KMS-11 (cell line): ENCODE data around the gene TMEM150C.
"Not testable (repeated sequence)": the region's sequence is repeated elsewhere in the genome, so short reads cannot be mapped to it uniquely, and the experiment has no call there.

Experiments used
- H2AFZ ChIP-seq: fragments of 200-600 bp; sonication (generic); 2 replicates; pipeline ENCODE4 v1.6.1; 2016; ENCODE audit warnings: antibody characterized with exemption, mixed run types, low read depth
- H3K27ac ChIP-seq: fragments of 200-600 bp; sonication (generic); 2 replicates; pipeline ENCODE4 v1.6.1; 2016; ENCODE audit warnings: mild to moderate bottlenecking, mixed run types
- H3K27me3 ChIP-seq: fragments of 200-600 bp; sonication (generic); 2 replicates; pipeline ENCODE4 v1.6.1; 2017; ENCODE audit warnings: mild to moderate bottlenecking, low read depth, mixed run types, moderate library complexity; ENCODE audit not compliant: insufficient read depth
- H3K36me3 ChIP-seq: fragments of 200-600 bp; sonication (generic); 2 replicates; pipeline ENCODE4 v1.6.1; 2017; ENCODE audit warnings: mild to moderate bottlenecking, mixed run types; ENCODE audit not compliant: insufficient read depth
- H3K4me1 ChIP-seq: fragments of 200-600 bp; sonication (generic); 2 replicates; pipeline ENCODE4 v1.6.1; 2016; ENCODE audit warnings: mild to moderate bottlenecking, low read depth, mixed run types; ENCODE audit not compliant: poor library complexity, severe bottlenecking
- H3K4me2 ChIP-seq: fragments of 200-600 bp; sonication (generic); 2 replicates; pipeline ENCODE4 v1.7.0; 2016; ENCODE audit warnings: mild to moderate bottlenecking, mixed run types
- H3K4me3 ChIP-seq: fragments of 200-600 bp; sonication (generic); IDR thresholded peaks from 2 replicates; pipeline ENCODE4 v1.6.1; 2017; ENCODE audit warnings: low read depth, low read length, mixed read lengths; ENCODE audit not compliant: insufficient read depth
- H3K79me2 ChIP-seq: fragments of 200-600 bp; sonication (generic); 2 replicates; pipeline ENCODE4 v1.6.1; 2016; ENCODE audit warnings: low read depth, mixed run types; ENCODE audit not compliant: insufficient read depth
- H3K9ac ChIP-seq: fragments of 200-600 bp; sonication (generic); 2 replicates; pipeline ENCODE4 v1.6.1; 2016; ENCODE audit warnings: mild to moderate bottlenecking, mixed run types
- H4K20me1 ChIP-seq: fragments of 200-600 bp; sonication (generic); 2 replicates; pipeline ENCODE4 v1.6.1; 2016; ENCODE audit warnings: mild to moderate bottlenecking, mixed run types; ENCODE audit not compliant: insufficient read depth
- TF ChIP-seq, protein P1 (sequence below): fragments of 200-600 bp; sonication (generic); conservative IDR thresholded peaks from 2 replicates; pipeline ENCODE4 v1.6.1; 2017; ENCODE audit warnings: low read depth, mild to moderate bottlenecking, antibody characterized with exemption, low read length, moderate library complexity, mixed read lengths

TMEM150C gene

DNA sequence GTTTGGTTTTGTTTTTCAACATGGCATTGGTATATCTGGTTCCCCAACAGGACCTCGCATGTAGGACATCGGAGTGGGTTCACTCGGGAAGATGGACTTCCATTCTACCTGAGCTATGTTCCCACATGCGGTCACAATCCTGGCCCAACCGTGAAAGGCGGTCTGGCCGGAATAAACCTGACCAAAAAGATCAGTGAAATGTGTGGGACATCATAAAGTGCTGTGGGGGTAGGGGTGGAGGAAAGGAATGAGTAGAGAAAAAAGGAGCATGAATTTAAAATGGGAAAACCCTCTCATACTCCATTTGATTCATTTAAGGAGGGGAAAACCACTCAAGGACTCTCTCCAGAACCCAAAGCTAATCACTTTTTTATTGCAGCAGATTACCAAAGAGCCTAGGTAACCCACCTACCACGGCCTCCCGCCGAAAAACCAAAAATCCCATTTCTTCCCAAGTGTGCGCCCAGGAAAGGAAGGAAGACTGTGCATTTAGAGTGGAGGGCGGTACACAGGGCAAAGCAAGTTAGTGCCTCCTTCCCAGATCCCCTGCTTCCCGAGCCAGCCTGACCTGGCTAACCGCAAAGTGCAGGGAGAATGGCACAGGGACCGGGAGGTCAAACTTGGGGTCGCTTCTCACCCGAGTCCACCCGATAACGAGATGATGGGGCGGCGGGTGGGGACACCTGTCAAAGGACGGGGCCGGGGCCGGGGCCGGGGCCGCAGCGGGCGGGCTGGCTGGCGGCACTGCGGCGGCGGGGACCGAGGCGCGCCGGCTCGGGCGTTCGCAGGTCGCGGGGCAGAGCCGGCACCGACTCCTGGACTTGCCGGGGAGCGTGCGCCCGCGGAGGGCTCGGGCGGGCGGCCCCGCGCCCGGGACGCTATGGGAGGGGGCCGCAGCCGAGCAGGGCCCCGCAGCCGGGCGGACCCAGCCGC, 669 bp downstream of the TMEM150C start:
- Histone ChIP-seq H3K36me3 (no peaks in the 10 kb centered on the region), H3K27me3 (no peaks in the 10 kb centered on the region; the same call in 1 of the 2 replicates), H3K4me1 (peaks cover 5% of the 10 kb centered on the region), H3K79me2 (no peaks in the 10 kb centered on the region), H3K4me3 (no peak overlapping the region), H3K4me2 (peak overlapping the region; percentile 51; the same call in 1 of the 2 replicates), H2AFZ (peak overlapping the region; percentile 34; the same call in 1 of the 2 replicates), H3K9ac (no peak overlapping the region), H4K20me1 (no peaks in the 10 kb centered on the region), H3K27ac (no peak overlapping the region)
- TF ChIP-seq, protein P1, sequence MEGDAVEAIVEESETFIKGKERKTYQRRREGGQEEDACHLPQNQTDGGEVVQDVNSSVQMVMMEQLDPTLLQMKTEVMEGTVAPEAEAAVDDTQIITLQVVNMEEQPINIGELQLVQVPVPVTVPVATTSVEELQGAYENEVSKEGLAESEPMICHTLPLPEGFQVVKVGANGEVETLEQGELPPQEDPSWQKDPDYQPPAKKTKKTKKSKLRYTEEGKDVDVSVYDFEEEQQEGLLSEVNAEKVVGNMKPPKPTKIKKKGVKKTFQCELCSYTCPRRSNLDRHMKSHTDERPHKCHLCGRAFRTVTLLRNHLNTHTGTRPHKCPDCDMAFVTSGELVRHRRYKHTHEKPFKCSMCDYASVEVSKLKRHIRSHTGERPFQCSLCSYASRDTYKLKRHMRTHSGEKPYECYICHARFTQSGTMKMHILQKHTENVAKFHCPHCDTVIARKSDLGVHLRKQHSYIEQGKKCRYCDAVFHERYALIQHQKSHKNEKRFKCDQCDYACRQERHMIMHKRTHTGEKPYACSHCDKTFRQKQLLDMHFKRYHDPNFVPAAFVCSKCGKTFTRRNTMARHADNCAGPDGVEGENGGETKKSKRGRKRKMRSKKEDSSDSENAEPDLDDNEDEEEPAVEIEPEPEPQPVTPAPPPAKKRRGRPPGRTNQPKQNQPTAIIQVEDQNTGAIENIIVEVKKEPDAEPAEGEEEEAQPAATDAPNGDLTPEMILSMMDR = no peak

DNA sequence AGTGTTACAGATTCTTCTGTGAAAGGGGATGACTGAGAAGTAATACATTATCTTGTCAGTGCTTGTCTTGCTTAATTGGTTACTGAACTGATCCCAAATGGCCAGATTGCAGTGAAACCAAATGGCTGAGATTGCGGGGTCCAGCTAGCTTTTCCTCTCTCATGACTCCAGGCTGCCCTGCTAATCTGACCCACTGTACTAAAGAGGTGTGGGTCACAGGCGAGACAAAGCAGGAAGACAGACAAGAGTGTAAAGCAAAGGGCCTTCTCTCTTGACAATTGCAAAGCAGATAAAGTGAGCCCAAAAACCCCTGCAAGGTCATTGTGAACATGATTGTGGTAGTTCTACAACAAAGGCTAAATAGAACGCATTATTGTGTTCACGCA, 2.1 kb downstream of the TMEM150C start:
- no peak overlapping the region for H3K4me2 ChIP-seq
- no peaks in the 10 kb centered on the region for H3K79me2 ChIP-seq
- no peak overlapping the region for H3K9ac ChIP-seq
- no peak overlapping the region for H3K4me3 ChIP-seq
- no peak overlapping the region for H3K27ac ChIP-seq
- H4K20me1 ChIP-seq = no peaks in the 10 kb centered on the region
- TF ChIP-seq, protein P1 = no peak
- H3K27me3 ChIP-seq = no peaks in the 10 kb centered on the region; the same call in 1 of the 2 replicates
- H3K36me3 ChIP-seq = no peaks in the 10 kb centered on the region
- H2AFZ ChIP-seq = no peak overlapping the region
- peaks cover 5% of the 10 kb centered on the region for H3K4me1 ChIP-seq

DNA sequence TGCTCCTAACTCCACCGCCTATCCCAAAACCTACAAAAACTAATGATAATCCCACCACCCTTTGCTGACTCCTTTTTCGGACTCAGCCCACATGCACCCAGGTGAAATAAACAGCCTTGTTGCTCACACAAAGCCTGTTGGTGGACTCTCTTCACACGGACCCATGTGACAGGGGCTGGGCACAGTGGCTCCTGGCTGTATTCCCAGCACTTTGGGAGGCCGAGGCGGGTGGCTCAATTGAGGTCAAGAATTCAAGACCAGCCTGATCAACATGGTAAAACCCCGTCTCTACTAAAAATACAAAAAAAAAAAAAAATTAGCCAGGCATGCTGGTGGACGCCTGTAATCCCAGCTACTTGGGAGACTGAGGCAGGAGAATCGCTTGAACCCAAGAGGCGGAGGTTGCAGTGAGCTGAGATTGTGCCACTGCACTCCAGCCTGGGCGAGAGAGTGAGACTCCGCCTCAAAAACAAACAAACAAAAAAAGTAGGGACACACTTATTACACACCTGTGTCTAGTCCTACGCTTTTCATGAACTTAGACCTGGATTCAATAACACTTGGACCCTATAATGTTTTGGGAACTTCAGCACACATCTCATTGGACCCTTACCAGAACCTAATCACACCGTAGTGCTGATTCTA, 2.6 kb downstream of the TMEM150C start:
- not testable (repeated sequence) for H3K9ac ChIP-seq, H3K36me3 ChIP-seq, H3K27ac ChIP-seq, H3K4me1 ChIP-seq, H3K79me2 ChIP-seq, H3K4me3 ChIP-seq, H3K27me3 ChIP-seq, H4K20me1 ChIP-seq, H3K4me2 ChIP-seq, H2AFZ ChIP-seq

DNA sequence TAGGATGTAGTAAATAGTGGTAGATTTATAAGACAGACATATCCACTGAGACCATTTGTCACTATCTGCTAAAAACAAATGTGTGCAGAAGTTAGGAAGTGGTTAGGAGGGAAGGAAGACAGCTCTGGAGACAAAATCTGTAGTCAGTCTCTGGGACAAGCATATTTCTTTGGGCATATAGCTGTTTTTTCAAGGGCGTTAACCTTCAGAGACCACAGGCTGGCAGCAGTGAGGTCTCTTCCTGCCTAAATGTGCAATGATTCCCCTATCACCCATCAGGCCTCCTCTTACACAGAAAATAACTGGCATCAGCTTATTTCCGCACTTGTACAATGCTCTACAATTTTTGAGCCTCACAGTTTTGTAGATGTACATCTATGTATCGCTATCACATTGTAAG, 6.5 kb downstream of the TMEM150C start:
- no peaks in the 10 kb centered on the region for H3K79me2 ChIP-seq
- H3K4me1 ChIP-seq = no peaks in the 10 kb centered on the region
- no peaks in the 10 kb centered on the region for H3K27me3 ChIP-seq
- no peak overlapping the region for H2AFZ ChIP-seq
- no peak overlapping the region for H3K9ac ChIP-seq
- no peak overlapping the region for H3K27ac ChIP-seq
- TF ChIP-seq, protein P1 = no peak
- H3K36me3 ChIP-seq = no peaks in the 10 kb centered on the region
- H4K20me1 ChIP-seq = no peaks in the 10 kb centered on the region
- no peak overlapping the region for H3K4me3 ChIP-seq
- no peak overlapping the region for H3K4me2 ChIP-seq
